ENCODE results near the gene TNFRSF11A.

Gene TNFRSF11A

GRCh38 chr18:62418258-62418657 is 93.1 kb downstream of the TNFRSF11A start:
- Mint-ChIP-seq H3K27me3 (ENCODE audit: low read depth) (no peaks in the 10 kb centered on the region), H3K4me3 (peak overlapping the region; percentile 3), H3K9me3 (peaks cover 19% of the 10 kb centered on the region), H3K36me3 (ENCODE audit: low read depth) (peaks cover 10% of the 10 kb centered on the region), H3K27ac (peak overlapping the region; percentile 75), H3K4me1 (ENCODE audit: low read depth) (peaks cover 54% of the 10 kb centered on the region)

- peak overlapping the region; percentile 73 for H3K4me3 Mint-ChIP-seq
- peaks cover 58% of the 10 kb centered on the region for H3K4me1 Mint-ChIP-seq (ENCODE audit: low read depth)
- H3K27ac Mint-ChIP-seq = peak overlapping the region; percentile 97
- peaks cover 9% of the 10 kb centered on the region for H3K36me3 Mint-ChIP-seq (ENCODE audit: low read depth)
- no peaks in the 10 kb centered on the region for H3K27me3 Mint-ChIP-seq (ENCODE audit: low read depth)
- peaks cover 19% of the 10 kb centered on the region for H3K9me3 Mint-ChIP-seq
These were observed 95.0 kb downstream of the TNFRSF11A start for GRCh38 chr18:62420151-62420512.

- H3K27ac Mint-ChIP-seq = peak overlapping the region; percentile 97
- peaks cover 16% of the 10 kb centered on the region for H3K9me3 Mint-ChIP-seq
- H3K36me3 Mint-ChIP-seq (ENCODE audit: low read depth) = peaks cover 9% of the 10 kb centered on the region
- peaks cover 63% of the 10 kb centered on the region for H3K4me1 Mint-ChIP-seq (ENCODE audit: low read depth)
- no peaks in the 10 kb centered on the region for H3K27me3 Mint-ChIP-seq (ENCODE audit: low read depth)
- H3K4me3 Mint-ChIP-seq = peak overlapping the region; percentile 73
These were observed 95.6 kb downstream of the TNFRSF11A start for GRCh38 chr18:62420513-62421209.

- Mint-ChIP-seq H3K4me1 (ENCODE audit: low read depth) (peaks cover 44% of the 10 kb centered on the region), H3K36me3 (ENCODE audit: low read depth) (peaks cover 6% of the 10 kb centered on the region), H3K27me3 (ENCODE audit: low read depth) (no peaks in the 10 kb centered on the region), H3K27ac (peak overlapping the region; percentile 78), H3K4me3 (peak overlapping the region; percentile 36), H3K9me3 (peaks cover 12% of the 10 kb centered on the region)
These were observed 100.5 kb downstream of the TNFRSF11A start for GRCh38 chr18:62425465-62426190.

- Mint-ChIP-seq H3K4me1 (ENCODE audit: low read depth) (peaks cover 39% of the 10 kb centered on the region), H3K36me3 (ENCODE audit: low read depth) (peaks cover 6% of the 10 kb centered on the region), H3K4me3 (no peak overlapping the region), H3K27ac (no peak overlapping the region), H3K9me3 (peaks cover 12% of the 10 kb centered on the region), H3K27me3 (ENCODE audit: low read depth) (no peaks in the 10 kb centered on the region)
These were observed 101.0 kb downstream of the TNFRSF11A start for GRCh38 chr18:62426191-62426488.

GRCh38 chr18:62432176-62432575 is 107.1 kb downstream of the TNFRSF11A start:
- Mint-ChIP-seq H3K36me3 (ENCODE audit: low read depth) (peaks cover 6% of the 10 kb centered on the region), H3K4me1 (ENCODE audit: low read depth) (no peaks in the 10 kb centered on the region), H3K9me3 (peaks cover 12% of the 10 kb centered on the region), H3K27me3 (ENCODE audit: low read depth) (peaks cover 6% of the 10 kb centered on the region), H3K27ac (no peak overlapping the region), H3K4me3 (no peak overlapping the region)

- H3K4me1 Mint-ChIP-seq (ENCODE audit: low read depth) = no peaks in the 10 kb centered on the region
- no peak overlapping the region for H3K27ac Mint-ChIP-seq
- H3K27me3 Mint-ChIP-seq (ENCODE audit: low read depth) = peaks cover 10% of the 10 kb centered on the region
- H3K36me3 Mint-ChIP-seq (ENCODE audit: low read depth) = no peaks in the 10 kb centered on the region
- H3K9me3 Mint-ChIP-seq = peaks cover under 1% of the 10 kb centered on the region
- H3K4me3 Mint-ChIP-seq = no peak overlapping the region
These were observed 109.7 kb downstream of the TNFRSF11A start for GRCh38 chr18:62434798-62435197.

GRCh38 chr18:62435435-62436031 is 110.4 kb downstream of the TNFRSF11A start:
- Mint-ChIP-seq H3K36me3 (ENCODE audit: low read depth) (no peaks in the 10 kb centered on the region), H3K4me3 (no peak overlapping the region), H3K27ac (no peak overlapping the region), H3K9me3 (no peaks in the 10 kb centered on the region), H3K27me3 (ENCODE audit: low read depth) (peaks cover 10% of the 10 kb centered on the region), H3K4me1 (ENCODE audit: low read depth) (no peaks in the 10 kb centered on the region)

- H3K27me3 Mint-ChIP-seq (ENCODE audit: low read depth) = peaks cover 10% of the 10 kb centered on the region
- H3K4me3 Mint-ChIP-seq = no peak overlapping the region
- H3K4me1 Mint-ChIP-seq (ENCODE audit: low read depth) = no peaks in the 10 kb centered on the region
- no peak overlapping the region for H3K27ac Mint-ChIP-seq
- H3K36me3 Mint-ChIP-seq (ENCODE audit: low read depth) = no peaks in the 10 kb centered on the region
- no peaks in the 10 kb centered on the region for H3K9me3 Mint-ChIP-seq
These were observed 111.6 kb downstream of the TNFRSF11A start for GRCh38 chr18:62436636-62437234.

GRCh38 chr18:62437235-62438017 is 112.3 kb downstream of the TNFRSF11A start:
- Mint-ChIP-seq H3K27me3 (ENCODE audit: low read depth) (peaks cover 10% of the 10 kb centered on the region), H3K4me3 (no peak overlapping the region), H3K4me1 (ENCODE audit: low read depth) (no peaks in the 10 kb centered on the region), H3K9me3 (no peaks in the 10 kb centered on the region), H3K27ac (no peak overlapping the region), H3K36me3 (ENCODE audit: low read depth) (no peaks in the 10 kb centered on the region)

GRCh38 chr18:62438018-62438329 is 112.9 kb downstream of the TNFRSF11A start:
- H3K36me3 Mint-ChIP-seq (ENCODE audit: low read depth) = no peaks in the 10 kb centered on the region
- no peaks in the 10 kb centered on the region for H3K4me1 Mint-ChIP-seq (ENCODE audit: low read depth)
- no peak overlapping the region for H3K27ac Mint-ChIP-seq
- H3K9me3 Mint-ChIP-seq = no peaks in the 10 kb centered on the region
- no peak overlapping the region for H3K4me3 Mint-ChIP-seq
- peaks cover 10% of the 10 kb centered on the region for H3K27me3 Mint-ChIP-seq (ENCODE audit: low read depth)

GRCh38 chr18:62438402-62438801 is 113.3 kb downstream of the TNFRSF11A start:
- H3K36me3 Mint-ChIP-seq (ENCODE audit: low read depth) = no peaks in the 10 kb centered on the region
- peaks cover 10% of the 10 kb centered on the region for H3K27me3 Mint-ChIP-seq (ENCODE audit: low read depth)
- no peaks in the 10 kb centered on the region for H3K9me3 Mint-ChIP-seq
- H3K4me1 Mint-ChIP-seq (ENCODE audit: low read depth) = no peaks in the 10 kb centered on the region
- no peak overlapping the region for H3K4me3 Mint-ChIP-seq
- no peak overlapping the region for H3K27ac Mint-ChIP-seq

GRCh38 chr18:62438866-62439265 is 113.8 kb downstream of the TNFRSF11A start:
- Mint-ChIP-seq H3K27ac (no peak overlapping the region), H3K4me1 (ENCODE audit: low read depth) (no peaks in the 10 kb centered on the region), H3K9me3 (no peaks in the 10 kb centered on the region), H3K36me3 (ENCODE audit: low read depth) (no peaks in the 10 kb centered on the region), H3K4me3 (no peak overlapping the region), H3K27me3 (ENCODE audit: low read depth) (peaks cover 10% of the 10 kb centered on the region)
